Osteocyte (in vitro differentiated cells): ENCODE results near the gene ATXN10. TPM values are rescaled to one million over a fixed set of nuclear protein-coding genes. Genes with fewer than 3 reads are reported as not detected.
"Not testable (repeated sequence)": the region's sequence is repeated elsewhere in the genome, so short reads cannot be mapped to it uniquely, and the experiment has no call there.

Experiments used
- DNase-seq: peaks from one replicate; pipeline ENCODE4 v3.0.0; 2021; ENCODE audit warnings: mixed read lengths; ENCODE audit not compliant: unreplicated experiment; ENCODE audit errors: extremely low spot score
- H3K27ac Mint-ChIP-seq: one replicate; pipeline ENCODE4 v1.8.0; 2021; ENCODE audit warnings: mild to moderate bottlenecking, mixed read lengths; ENCODE audit not compliant: unreplicated experiment
- H3K27me3 Mint-ChIP-seq: one replicate; pipeline ENCODE4 v1.8.0; 2021; ENCODE audit warnings: mixed read lengths; ENCODE audit not compliant: unreplicated experiment
- H3K36me3 Mint-ChIP-seq: one replicate; pipeline ENCODE4 v1.8.0; 2021; ENCODE audit warnings: mixed read lengths; ENCODE audit not compliant: unreplicated experiment
- H3K4me1 Mint-ChIP-seq: one replicate; pipeline ENCODE4 v1.8.0; 2021; ENCODE audit warnings: mixed read lengths; ENCODE audit not compliant: unreplicated experiment
- H3K4me3 Mint-ChIP-seq: one replicate; pipeline ENCODE4 v1.8.0; 2021; ENCODE audit warnings: mild to moderate bottlenecking, moderate library complexity, mixed read lengths; ENCODE audit not compliant: unreplicated experiment
- H3K9me3 Mint-ChIP-seq: one replicate; pipeline ENCODE4 v1.8.0; 2021; ENCODE audit warnings: mixed read lengths; ENCODE audit not compliant: unreplicated experiment
- CTCF ChIP-seq: fragments of 200-600 bp; sonication (generic); IDR thresholded peaks from 2 replicates; pipeline ENCODE4 v1.5.0; 2021; ENCODE audit warnings: antibody characterized with exemption, mild to moderate bottlenecking, moderate library complexity
- total RNA-seq: library from RNA; stranded (reverse); gene quantifications from 2 replicates; pipeline ENCODE4 v1.2.1, GENCODE V29; 2021

Gene ATXN10
- total RNA-seq, 1 donor from 2014 or later, result 164 TPM

- Mint-ChIP-seq H3K27me3 (peaks cover 35% of the 10 kb centered on the region), H3K36me3 (peaks cover 9% of the 10 kb centered on the region), H3K27ac (no peak overlapping the region), H3K4me3 (no peak overlapping the region), H3K9me3 (peaks cover 4% of the 10 kb centered on the region), H3K4me1 (peaks cover 2% of the 10 kb centered on the region)
- DNase-seq, result no peak
- TF ChIP-seq CTCF, result no peak
Observed at GRCh38 chr22:45667486-45667885, 4.1 kb upstream of the ATXN10 start.

- H3K4me1 Mint-ChIP-seq, result peaks cover 26% of the 10 kb centered on the region
- not testable (repeated sequence) for H3K9me3 Mint-ChIP-seq, H3K36me3 Mint-ChIP-seq, DNase-seq, H3K27ac Mint-ChIP-seq, H3K4me3 Mint-ChIP-seq
- H3K27me3 Mint-ChIP-seq, result peaks cover 20% of the 10 kb centered on the region
Observed at GRCh38 chr22:45670363-45670762, 1.3 kb upstream of the ATXN10 start.

- Mint-ChIP-seq H3K4me3 (peak overlapping the region; percentile 82), H3K9me3 (peaks cover 4% of the 10 kb centered on the region), H3K36me3 (peaks cover 3% of the 10 kb centered on the region), H3K4me1 (peaks cover 27% of the 10 kb centered on the region), H3K27me3 (peaks cover 11% of the 10 kb centered on the region), H3K27ac (peak overlapping the region; percentile 78)
- TF ChIP-seq CTCF, result no peak
- DNase-seq, result no peak
Observed at GRCh38 chr22:45670981-45671782, 452 bp upstream of the ATXN10 start.

GRCh38 chr22:45672564-45673481, 1.2 kb downstream of the ATXN10 start:
- Mint-ChIP-seq H3K27ac (peak overlapping the region; percentile 85), H3K4me1 (peaks cover 27% of the 10 kb centered on the region), H3K9me3 (no peaks in the 10 kb centered on the region), H3K27me3 (no peaks in the 10 kb centered on the region), H3K36me3 (peaks cover 5% of the 10 kb centered on the region), H3K4me3 (peak overlapping the region; percentile 89)
- DNase-seq, result no peak
- TF ChIP-seq CTCF, result no peak

- H3K4me3 Mint-ChIP-seq, result peak overlapping the region; percentile 89
- no peaks in the 10 kb centered on the region for H3K27me3 Mint-ChIP-seq
- peaks cover 5% of the 10 kb centered on the region for H3K36me3 Mint-ChIP-seq
- no peaks in the 10 kb centered on the region for H3K9me3 Mint-ChIP-seq
- DNase-seq, result no peak
- no peak for TF ChIP-seq CTCF
- peaks cover 27% of the 10 kb centered on the region for H3K4me1 Mint-ChIP-seq
- H3K27ac Mint-ChIP-seq, result peak overlapping the region; percentile 34
Observed at GRCh38 chr22:45673482-45674175, 2.0 kb downstream of the ATXN10 start.
